GM18502 (cell line): Measurements from ENCODE around the gene TTC38.

Source experiments
- ATAC-seq: cut with Tn5 transposase; IDR thresholded peaks from one replicate; pipeline ENCODE4 v1.9.1; 2021; ENCODE audit warnings: mild to moderate bottlenecking; ENCODE audit not compliant: unreplicated experiment, poor library complexity

TTC38 gene

DNA sequence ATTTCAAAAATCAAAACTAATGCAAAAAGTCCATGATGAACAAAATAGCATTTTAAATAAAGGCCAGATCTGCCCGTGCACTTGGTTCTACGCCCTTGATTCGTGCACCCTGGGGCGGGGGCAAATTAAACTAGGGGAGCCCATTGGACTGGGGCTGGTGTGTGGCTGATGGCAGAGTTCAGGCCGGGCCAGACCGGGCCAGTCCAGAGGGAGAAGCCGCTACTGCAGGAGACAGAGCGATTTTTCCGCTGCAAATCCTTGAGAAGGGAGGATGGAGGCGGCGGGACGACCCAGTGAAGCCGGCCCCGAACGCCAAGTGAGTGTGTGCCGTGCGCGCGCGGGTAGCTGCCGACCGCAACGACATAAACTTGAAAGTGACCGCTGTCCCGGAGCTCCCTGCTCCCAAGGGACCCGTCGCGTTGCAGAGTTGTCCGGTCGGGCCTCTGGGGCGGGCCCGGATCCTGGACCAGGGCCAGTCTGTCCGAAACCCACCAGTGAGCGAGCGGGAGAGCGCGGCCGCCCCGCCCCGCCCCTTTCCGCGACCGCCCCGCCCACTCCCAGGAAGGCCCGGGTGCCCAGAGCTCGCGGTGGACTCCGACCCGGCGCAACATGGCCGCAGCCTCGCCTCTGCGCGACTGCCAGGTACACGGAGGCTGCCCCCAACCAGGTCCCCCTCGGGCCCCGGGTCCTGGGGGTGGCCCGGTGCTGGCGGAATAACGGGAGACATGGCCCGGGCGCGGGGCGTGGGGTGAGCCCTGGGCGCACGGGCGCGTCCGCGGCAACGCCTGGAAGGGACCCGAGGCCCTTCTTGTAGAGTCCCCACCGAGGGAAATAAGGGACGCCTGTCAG is at the start of gene TTC38:
TSS of gene TTC38 (plus strand) at position 578 of the 849 bp plus-strand sequence. CDS start at position 610, 32 bp downstream.
- peak; percentile 69 for ATAC-seq

DNA sequence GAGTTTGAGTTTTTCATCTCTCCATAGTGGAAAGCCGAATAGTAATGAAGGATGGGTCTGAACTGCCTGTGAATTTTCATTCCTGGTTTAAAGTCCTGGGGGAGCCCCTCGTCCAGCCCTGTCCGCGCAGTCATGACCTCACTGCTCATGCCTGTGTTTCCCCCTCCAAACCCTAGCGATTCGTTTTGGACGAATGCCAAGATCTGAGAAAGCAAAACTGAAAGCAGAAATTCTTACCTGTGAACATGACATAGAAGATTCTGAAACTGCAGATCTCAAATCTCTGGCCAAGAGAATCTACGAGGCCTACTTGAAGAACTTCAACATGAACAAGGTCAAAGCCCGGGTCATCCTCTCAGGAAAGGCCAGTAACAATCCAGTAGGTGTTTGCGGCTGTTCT is 48.2 kb upstream of the TTC38 start:
- no peak for ATAC-seq

DNA sequence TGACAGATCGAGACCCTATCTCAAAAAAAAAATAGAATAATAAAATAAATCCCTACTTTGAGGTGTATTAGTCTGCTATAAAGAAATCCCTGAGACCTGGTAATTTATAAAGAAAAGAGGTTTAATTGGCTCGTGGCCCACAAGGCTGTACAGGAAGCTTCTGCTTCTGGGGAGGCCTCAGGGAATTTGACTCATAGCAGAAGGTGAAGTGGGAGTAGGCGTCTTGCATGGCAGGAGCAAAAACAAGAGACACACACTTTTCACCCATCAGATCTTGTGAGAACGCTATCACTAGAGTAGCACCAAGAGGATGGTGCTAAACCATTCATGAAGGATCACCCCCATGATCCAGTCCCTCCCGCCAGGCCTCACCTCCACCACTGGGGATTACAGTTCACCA is 46.9 kb upstream of the TTC38 start:
- no peak for ATAC-seq

DNA sequence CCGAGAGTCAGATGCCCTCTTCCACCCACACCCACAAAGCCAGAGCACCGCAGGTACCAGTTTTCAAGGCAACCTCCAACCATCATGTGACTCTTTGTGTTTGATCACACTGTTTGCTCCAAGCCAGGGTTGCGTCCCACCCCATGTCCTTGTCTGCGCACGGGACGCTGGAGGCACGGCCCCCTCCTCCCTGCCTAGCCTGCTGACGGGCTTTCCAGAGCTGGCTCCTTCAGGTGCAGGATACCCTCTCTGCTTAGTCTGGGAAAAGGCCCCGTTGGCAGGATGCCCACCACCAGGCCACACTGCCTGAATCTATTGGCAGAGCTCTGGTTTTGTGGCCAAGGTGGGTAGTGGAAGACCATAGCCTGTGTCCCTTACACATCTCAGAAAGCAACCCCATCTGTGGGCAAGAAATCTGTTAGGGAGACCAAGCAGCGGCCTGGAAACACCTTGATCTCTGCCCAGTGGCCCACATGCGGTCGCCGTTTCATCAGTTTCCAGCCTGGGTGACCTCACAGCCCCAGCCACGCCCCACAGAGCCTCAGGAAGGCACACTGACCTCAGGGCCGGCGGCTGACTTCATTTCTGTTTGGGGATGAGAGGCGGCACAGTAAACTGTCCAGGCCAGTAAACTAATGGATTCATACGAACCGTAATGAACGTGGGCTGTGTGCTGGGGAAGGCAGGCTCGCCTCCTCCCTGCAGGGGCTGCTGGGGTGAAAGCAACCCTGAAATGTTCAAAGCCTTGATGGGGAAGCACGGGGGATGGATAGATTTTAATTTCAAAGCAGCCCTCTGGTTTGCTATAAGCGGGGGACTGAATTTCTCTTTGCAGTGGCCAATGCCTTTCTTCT is 43.5 kb upstream of the TTC38 start:
- no peak for ATAC-seq

DNA sequence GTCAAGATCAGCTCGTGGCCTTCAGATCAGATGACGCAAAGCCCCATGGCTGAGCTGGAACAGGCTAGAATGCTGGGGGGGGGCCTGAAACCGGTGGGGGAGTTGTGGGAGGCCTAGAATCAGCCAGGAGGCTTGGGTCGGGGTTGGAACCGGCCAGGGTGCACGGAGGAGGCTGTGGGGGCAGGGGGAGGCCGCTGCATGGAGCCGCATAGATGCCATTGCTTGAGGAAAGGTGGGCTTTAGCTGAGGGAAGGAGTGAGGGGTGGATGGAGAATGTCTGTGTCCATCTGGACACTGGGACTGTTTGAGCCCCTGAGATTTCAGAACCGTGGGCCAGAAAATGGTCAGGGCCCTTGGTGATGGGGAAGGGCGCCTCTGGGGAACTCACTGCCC is 42.9 kb upstream of the TTC38 start:
- no peak for ATAC-seq

DNA sequence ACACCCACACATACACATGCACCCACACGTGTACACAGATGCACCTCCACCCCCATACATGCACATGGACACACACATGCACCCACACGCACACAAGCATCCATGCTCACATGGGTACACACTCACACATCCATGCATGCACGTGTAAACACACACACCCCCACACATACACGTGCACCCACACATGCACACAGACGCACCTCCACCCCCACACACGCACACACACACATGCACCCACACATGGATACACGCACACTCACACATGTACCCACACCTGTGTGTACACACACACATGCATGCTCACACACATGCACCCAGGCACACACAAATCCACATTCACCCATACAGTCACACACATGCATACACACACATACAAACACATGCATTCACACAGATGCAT is 42.2 kb upstream of the TTC38 start:
- ATAC-seq = no peak

DNA sequence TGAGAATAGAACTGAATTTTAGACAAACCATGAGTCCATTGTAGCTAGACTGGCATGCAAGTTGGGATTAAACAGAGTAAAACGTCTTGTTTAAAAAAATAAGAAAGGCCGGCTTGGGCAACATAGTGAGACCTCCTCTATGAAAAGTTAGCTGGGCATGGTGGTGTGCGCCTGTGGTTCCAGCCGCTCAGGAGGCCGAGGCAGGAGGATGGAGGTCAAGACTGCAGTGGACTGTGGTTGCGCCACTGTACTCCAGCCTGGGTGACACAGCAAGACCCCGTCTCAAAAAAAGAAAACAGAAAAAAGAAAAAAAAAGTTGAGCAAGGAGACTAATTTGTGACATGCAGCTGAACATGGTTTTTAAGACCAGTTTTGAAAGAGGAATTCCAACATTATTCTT is 41.2 kb upstream of the TTC38 start:
- ATAC-seq = no peak

DNA sequence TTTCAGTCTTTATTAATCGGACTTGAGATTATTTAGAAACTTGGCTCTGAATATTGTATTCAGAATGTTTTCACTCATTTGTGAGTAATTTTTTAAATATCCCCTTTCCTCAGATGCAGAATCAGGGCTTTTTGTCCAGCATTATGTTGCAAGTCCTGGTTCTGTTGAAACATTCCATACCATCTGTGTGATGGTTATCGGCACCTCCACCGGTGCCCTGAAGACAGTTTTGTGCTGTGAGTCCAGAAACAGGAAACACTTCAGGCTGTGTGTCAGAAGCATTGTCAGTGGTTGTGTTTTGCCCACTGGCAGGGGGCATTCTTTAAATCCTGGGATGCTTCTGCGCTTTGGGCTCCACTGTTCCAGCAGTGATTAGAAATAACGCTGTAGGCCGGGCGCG is 38.1 kb upstream of the TTC38 start:
- no peak for ATAC-seq

DNA sequence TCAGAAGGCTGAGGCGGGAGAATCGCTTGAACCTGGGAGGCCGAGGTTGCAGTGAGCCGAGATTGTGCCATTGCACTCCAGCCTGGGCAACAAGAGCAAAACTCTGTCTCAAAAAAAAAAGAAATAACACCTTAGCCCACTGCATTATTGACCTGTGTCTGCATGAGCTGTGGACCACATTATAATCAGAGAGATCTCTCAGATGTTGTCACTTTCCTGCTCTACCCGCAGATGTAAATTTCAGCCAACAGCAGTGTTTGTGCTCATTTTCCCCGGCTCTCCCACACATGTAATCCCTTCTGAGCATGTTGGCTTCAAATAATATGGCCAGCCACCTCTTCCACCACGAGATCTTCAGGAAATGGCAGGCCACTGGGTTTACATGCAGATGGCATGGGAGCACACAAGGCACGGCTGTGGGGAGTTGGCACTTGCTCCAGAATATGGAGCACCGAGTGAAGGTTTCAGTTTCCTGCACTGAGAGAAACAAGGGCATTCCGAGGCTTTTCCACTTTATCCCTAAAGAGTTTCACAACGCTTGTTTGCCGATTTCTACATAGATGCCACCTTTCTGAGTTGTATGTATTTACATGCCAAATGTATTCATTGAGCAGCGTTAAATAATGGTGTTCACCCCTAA is 37.4 kb upstream of the TTC38 start:
- no peak for ATAC-seq

DNA sequence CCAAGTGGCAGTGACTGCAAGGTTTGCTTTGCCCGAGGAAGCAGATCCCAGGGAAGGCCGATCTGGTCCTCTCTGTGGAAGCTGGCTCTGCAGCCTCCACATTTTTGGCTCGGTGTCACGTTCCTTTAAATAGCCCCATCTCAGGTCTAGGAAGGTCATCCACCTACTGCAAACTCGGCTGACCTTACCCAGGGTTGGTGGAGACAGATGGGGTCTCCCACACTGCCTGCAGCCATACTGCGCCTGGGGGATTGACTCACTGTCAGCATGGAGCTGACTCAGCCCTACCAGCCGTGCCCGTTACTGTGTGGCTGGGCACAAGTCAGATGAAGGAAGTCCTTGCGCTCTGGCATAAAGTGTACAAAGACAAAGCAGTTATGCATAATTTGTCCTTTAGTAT is 34.6 kb upstream of the TTC38 start:
- no peak for ATAC-seq

DNA sequence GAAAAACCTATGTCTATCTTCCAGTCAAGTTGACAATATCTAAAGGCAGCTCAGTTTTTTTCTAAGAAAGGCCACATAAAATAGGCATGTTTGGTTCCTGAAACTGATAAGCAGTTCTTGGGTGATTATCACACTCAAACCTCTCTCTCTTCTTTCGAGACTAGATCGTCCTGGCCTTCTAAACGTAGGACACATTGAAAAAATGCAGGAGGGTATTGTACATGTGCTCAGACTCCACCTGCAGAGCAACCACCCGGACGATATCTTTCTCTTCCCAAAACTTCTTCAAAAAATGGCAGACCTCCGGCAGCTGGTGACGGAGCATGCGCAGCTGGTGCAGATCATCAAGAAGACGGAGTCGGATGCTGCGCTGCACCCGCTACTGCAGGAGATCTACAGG is 32.8 kb upstream of the TTC38 start:
- no peak for ATAC-seq

DNA sequence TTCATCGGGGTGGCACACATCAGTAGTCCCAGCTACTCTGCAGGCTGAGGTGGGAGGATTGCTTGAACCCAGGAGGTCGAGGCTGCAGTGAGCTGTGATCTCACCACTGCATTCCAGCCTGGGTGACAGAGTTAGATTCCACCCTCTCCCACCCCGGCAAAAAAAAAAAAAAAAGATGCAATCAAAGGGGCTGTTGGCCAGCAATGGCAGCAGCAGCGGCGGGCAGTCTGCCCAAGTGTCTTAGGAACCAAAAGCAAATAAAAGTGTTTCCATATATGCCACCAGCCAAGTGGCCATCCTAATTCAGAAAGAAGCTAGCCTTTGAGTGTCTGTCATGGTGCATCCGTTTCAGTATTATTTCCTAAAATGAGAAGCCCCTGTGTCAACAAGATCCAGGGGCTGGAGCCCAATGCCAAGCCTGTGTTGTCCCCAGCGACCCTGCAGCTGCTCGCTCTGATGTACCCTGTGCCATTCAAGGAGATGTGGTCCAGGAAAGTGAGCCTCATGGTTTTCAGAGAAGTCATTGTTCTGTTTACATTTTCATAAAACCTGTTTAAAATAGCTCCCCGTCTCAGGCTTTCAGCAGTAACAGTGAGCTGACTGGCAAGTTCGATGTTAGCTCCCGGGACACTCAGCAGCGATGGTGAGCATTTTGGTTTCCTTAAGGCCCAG is 30.2 kb upstream of the TTC38 start:
- ATAC-seq = no peak

DNA sequence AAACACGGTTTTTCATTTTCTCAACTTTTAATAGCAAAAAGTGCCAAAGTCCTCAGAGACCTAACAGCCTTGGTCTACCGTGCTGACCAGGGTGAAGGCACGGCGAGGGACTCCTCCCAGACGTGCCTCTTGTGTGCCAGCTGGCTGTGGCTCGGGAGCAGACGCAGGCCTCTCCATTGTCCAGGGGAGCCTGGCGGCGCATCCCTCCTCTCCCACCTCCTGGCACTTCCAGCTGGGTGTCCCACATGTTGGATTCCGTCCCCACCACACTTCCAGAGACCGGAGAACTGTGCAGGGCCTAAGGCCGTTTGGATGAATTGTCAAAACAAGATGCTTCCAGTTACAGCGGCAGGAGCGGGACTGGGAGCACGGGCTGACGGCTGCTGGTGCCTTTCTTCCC is 29.3 kb upstream of the TTC38 start:
- no peak for ATAC-seq

DNA sequence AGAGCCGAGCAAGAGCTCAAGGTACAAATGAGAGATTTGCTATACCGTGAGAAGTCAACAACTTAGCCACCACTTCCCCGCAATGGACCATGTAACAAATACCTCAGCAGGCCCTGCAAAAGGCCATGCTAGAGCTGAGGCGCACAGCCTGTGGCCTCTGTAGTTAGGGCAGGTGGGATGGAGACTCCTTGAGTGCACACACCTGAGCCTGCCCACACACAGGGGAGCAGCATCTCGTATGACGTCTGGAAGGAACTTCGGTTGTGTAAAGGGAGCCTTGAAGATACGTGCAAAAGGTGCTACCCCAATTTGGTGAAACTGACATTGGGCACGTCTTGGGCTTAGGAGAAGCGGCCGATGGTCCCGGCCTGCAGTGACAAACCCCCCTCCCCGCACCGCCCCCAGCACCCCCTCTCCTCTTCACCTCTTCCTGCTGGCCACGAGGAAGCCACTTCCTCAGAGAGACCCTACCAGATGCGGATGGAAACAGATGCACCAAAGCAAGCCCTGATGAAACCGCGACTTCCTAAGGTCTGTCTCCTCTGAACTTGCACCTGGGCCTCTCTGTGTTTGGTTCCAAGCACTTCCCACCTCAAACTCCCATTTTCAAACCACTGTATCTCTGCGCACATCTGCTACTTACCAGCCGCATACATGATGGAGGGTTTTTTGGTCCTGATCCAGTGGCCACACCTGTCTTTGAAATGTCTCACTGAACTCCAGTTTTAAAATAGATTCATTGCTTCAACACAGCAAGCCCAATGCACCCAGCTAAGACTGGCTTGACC is 28.4 kb upstream of the TTC38 start:
- ATAC-seq = no peak

DNA sequence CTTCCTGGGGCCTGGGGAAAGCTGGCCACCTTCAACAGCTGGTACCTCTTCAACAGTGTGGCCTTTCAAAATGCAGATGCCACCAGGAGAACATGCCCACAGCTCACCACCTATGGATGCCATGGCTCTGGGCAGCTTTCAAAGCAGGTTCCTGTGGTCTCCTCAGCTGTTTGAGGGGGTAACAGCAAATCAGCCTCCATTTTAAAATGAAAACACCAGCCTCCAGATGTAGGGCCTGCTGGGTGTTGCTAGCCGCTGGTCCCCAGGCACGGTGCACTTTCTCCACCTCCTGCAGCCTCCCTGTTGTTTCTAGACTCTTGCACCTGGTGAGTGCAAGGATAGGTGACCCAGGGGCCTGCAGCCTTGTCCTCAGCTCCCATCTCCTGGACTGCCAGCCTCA is 27.7 kb upstream of the TTC38 start:
- ATAC-seq = no peak

DNA sequence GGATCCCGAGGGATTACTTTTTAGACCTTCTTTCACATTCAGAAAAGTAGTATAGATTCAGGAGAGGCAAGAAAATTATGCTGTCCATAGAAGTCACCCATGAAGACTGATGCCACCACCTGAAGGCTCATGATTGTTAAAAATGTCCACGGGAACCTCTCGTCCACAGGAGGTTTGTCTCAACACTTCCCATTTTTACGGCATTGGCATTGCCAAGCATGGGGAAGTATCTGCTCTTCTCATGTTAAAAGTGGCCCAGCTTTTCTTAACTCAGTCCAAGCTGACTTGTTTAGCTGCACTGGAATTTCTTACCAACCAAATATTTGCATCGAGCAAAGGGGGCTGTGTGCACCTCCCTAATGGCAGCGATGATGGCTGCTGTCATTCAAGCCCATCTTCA is 27.3 kb upstream of the TTC38 start:
- ATAC-seq = no peak

DNA sequence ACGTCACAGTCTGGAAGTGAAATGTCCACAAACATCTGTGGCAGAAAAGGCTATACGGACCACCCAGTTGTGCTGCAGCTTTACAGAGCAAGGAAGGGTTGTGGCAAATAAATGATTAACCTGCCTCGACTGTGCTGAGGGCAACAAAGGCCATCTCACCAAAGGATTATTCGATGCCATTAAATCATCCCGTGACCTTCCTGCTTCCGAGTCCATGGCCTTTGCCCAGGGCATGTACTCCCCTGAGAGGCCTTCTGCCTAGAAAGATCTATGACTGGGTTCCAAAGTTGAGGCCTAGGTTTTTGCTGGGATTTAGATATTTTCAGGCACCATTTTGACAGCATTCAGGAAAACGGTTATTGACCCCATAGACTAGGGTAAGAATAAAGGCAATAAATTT is 26.9 kb upstream of the TTC38 start:
- no peak for ATAC-seq

DNA sequence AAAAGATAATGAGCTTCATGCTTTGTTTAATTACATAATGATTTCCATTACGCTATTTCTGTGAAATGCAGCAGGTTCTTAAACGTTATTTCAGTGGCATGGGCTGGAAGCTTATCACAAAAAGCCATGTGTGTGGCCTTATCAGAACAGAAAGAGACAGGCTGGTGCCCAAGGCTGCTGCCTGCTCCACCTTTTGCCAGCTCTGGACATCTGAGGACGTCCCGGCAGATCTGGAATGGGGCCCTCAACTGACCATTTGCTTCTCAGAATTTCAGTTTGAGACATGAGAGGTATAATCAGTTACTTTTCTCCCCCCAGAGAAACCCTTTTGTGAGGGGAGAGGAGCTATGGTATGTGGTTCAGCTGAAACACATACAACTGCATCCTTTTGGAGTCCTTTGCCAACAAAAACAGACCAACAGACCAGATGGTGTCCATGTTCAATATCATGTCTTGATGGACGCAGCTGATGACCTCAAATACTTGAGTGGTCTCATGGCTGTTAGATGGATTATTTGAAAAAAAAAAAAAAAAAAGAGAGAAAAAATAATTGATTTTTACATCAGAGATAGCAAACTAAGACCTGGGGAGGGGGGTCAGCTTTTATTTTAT is 26.3 kb upstream of the TTC38 start:
- no peak for ATAC-seq

DNA sequence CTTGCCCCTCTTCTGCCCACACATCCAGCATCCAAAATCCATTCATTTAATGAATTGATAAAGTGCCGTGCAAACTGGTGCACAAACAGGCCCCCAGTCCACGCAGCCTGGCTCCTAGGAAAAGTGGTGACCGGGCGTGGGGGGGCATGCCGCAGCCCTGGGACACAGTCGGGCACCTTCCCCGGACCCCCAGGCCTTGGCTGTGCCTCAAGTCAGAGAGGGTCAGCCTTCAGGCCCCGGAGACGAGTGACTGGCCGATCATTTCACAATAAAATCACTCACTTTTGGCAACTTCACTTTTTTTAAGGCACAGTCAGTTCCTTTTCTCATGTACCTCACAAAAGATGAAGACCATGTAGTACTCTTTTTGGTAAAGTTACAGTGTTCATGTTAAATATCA is 25.7 kb upstream of the TTC38 start:
- ATAC-seq = no peak
